Skeletal muscle tissue (tissue), 4 donors: Measurements from ENCODE around the gene PGP. TPM values are rescaled to one million over a fixed set of nuclear protein-coding genes. Genes with fewer than 3 reads are reported as not detected.

Source experiments
- H3K27ac ChIP-seq: one replicate; pipeline ENCODE4 v1.7.0; 2013; ENCODE audit warnings: mild to moderate bottlenecking, low read depth, low read length, inconsistent platforms
- H3K27me3 ChIP-seq, 3 donors: one replicate each; pipeline ENCODE4 v1.7.0; 2013; ENCODE audit warnings: low read length in 3 of 3; ENCODE audit not compliant: control insufficient read depth in 3 of 3, insufficient read depth in 3 of 3
- H3K36me3 ChIP-seq, 3 donors: one replicate each; pipeline ENCODE4 v1.7.0; 2013; ENCODE audit warnings: low read length in 3 of 3; ENCODE audit not compliant: control insufficient read depth in 3 of 3, insufficient read depth in 3 of 3
- H3K4me1 ChIP-seq, 3 donors: one replicate each; pipeline ENCODE4 v1.7.0; 2013; ENCODE audit warnings: low read length in 3 of 3, mild to moderate bottlenecking in 3 of 3; ENCODE audit not compliant: control insufficient read depth in 3 of 3, insufficient read depth in 3 of 3
- H3K4me3 ChIP-seq, 3 donors: one replicate each; pipeline ENCODE4 v1.7.0; 2013; ENCODE audit warnings: low read length in 3 of 3
- H3K9ac ChIP-seq, 3 donors: one replicate each; pipeline ENCODE4 v1.7.0; 2013; ENCODE audit warnings: low read length in 3 of 3, mild to moderate bottlenecking in 3 of 3, moderate library complexity in 2 of 3, low read depth in 1 of 3
- H3K9me3 ChIP-seq, 3 donors: one replicate each; pipeline ENCODE4 v1.7.0; 2013; ENCODE audit warnings: low read length in 3 of 3; ENCODE audit not compliant: control insufficient read depth in 3 of 3
- total RNA-seq: library from RNA; depleted of rRNA; stranded (reverse); fragments of >200 nt; gene quantifications from one replicate; pipeline ENCODE4 v1.2.3, GENCODE V29; 2014
- donor health status: Osteomylitis.

The PGP gene
- total RNA-seq, 1 donor from 2014 or later: 9.9 TPM

DNA sequence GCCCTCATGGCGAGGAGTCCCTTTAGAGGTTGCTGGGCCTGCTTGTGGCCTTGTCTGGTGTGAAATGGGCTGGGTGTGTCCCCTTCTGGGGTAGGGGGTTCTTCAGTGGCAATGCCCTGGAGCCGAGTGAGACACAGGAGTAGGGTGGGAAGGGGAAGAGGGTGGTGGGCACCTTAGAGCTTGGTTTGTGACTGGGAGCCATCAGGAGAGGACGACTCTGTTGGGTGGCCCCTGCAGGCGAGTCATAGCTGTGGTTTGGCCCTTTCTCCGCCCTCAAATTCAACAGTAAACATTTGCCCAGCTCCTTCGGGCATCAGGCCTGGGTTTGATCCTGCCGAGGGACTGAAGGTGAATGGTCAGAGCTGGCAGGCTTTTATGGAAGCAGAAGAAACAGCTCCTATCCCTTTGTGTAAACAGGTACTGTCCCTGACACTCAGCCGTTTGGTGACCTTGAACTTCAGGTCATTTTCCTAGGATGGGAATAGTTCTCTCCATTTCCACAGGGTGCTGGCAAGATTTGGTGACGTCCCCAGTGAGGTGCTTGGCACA, 11.7 kb upstream of the PGP start:
- Histone ChIP-seq H3K27ac (no peak overlapping the region), H3K36me3 (peaks cover 27 to 33% (median 31%) of the 10 kb centered on the region in 3 donors), H3K9me3 (no peaks in the 10 kb centered on the region), H3K9ac (peak overlapping the region in 2 of 3 donors; percentile 33 to 54), H3K4me3 (no peak overlapping the region), H3K27me3 (no peaks in the 10 kb centered on the region), H3K4me1 (peaks cover 13 to 24% (median 24%) of the 10 kb centered on the region in 3 donors)

DNA sequence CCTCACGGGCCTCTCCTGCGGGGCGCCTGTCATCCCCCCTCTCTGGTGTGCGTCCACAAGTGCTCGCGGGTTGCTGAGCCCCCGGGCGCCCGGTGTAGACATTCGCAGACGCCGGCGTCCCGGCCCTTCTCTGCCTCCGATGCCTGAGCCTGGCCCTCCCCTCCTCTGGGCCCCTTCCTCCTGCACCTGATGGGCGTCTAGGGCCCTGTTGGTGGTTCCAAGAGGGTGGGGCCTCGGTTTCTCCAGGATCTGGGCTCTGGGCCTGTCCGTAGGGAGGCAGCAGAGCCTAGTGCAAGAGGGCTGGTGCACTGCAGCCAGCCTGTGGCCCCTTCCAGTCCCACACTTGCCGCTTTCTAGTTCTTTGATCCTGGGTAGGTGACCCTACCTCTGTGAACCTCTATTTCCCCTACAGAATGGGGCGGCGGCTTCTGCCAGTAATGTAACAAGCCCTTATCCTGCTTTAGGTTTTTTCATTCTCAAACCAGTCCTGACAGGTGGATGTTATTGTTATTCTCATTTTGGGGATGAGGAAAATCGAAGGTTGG, 9.4 kb upstream of the PGP start:
- H3K27ac ChIP-seq: peak overlapping the region; percentile 84
- no peaks in the 10 kb centered on the region for H3K9me3 ChIP-seq
- H3K4me3 ChIP-seq: peak overlapping the region; percentile 78 to 86 (median 83)
- H3K36me3 ChIP-seq: peaks cover 6 to 15% (median 15%) of the 10 kb centered on the region in 3 donors
- no peaks in the 10 kb centered on the region for H3K27me3 ChIP-seq
- peak overlapping the region; percentile 87 to 95 (median 93) for H3K9ac ChIP-seq
- H3K4me1 ChIP-seq: peaks cover 13 to 24% (median 24%) of the 10 kb centered on the region in 3 donors

DNA sequence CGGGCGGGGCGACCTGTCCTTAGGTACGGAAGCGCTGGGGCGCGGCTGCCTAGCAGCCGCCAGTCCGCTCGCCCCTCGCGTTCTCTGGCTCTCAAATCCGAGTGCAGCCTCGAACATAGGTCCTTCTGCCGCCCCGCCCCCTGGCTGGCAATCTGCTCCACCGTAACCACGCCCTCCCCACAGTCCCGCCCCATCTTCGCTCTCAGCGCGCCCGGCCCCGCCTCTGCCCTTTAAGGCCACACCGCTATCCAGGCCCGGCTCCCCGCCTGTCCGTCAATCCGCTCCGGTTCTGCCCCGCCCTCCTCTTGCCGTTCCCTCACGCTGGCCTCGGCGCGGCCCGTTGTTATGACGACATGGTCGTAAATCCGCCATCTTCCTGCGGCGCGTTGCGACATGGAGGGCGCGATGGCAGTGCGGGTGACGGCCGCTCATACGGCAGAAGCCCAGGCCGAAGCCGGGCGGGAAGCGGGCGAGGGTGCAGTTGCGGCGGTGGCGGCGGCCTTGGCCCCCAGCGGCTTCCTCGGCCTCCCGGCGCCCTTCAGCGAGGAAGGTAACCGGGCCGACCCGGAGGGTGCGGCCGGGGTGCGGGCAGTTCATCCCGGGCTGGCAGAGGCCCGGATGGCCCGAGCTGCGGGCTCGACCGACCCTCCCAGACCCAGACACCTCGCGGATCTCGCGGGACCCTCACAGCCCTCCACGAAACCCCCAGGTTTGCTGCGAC, 8.7 kb upstream of the PGP start, which contains the start of gene E4F1:
Gene E4F1, plus strand, starts transcription at position 371 of the 721 bp plus-strand sequence. Its CDS starts 23 bp downstream, at position 394.
- Histone ChIP-seq H3K9ac (peak within 1 kb of the TSS; percentile 87 to 95 (median 93)), H3K9me3 (no peaks in the 10 kb centered on the region), H3K4me3 (peak within 1 kb of the TSS; percentile 78 to 86 (median 83)), H3K36me3 (peaks cover under 1 to 9% (median 9%) of the 10 kb centered on the region in 3 donors), H3K27ac (peak within 1 kb of the TSS; percentile 84), H3K4me1 (peaks cover 13 to 24% (median 24%) of the 10 kb centered on the region in 3 donors), H3K27me3 (no peaks in the 10 kb centered on the region)

- Histone ChIP-seq H3K9me3 (no peaks in the 10 kb centered on the region), H3K4me3 (no peak overlapping the region), H3K27ac (no peak overlapping the region), H3K27me3 (no peaks in the 10 kb centered on the region), H3K36me3 (no peaks in the 10 kb centered on the region), H3K9ac (no peak overlapping the region), H3K4me1 (peaks cover 25 to 30% (median 25%) of the 10 kb centered on the region in 3 donors)
These were observed 1.7 kb upstream of the PGP start for GRCh38 chr16:2216330-2216729.

GRCh38 chr16:2213817-2214718, 572 bp downstream of the PGP start:
- H3K27me3 ChIP-seq: no peaks in the 10 kb centered on the region
- H3K27ac ChIP-seq: peak overlapping the region; percentile 77
- peaks cover 39 to 50% (median 45%) of the 10 kb centered on the region in 3 donors for H3K4me1 ChIP-seq
- peak overlapping the region; percentile 86 to 91 (median 87) for H3K4me3 ChIP-seq
- peaks cover 5 to 11% (median 7%) of the 10 kb centered on the region in 3 donors for H3K36me3 ChIP-seq
- H3K9me3 ChIP-seq: no peaks in the 10 kb centered on the region
- H3K9ac ChIP-seq: peak overlapping the region; percentile 73 to 98 (median 92)

DNA sequence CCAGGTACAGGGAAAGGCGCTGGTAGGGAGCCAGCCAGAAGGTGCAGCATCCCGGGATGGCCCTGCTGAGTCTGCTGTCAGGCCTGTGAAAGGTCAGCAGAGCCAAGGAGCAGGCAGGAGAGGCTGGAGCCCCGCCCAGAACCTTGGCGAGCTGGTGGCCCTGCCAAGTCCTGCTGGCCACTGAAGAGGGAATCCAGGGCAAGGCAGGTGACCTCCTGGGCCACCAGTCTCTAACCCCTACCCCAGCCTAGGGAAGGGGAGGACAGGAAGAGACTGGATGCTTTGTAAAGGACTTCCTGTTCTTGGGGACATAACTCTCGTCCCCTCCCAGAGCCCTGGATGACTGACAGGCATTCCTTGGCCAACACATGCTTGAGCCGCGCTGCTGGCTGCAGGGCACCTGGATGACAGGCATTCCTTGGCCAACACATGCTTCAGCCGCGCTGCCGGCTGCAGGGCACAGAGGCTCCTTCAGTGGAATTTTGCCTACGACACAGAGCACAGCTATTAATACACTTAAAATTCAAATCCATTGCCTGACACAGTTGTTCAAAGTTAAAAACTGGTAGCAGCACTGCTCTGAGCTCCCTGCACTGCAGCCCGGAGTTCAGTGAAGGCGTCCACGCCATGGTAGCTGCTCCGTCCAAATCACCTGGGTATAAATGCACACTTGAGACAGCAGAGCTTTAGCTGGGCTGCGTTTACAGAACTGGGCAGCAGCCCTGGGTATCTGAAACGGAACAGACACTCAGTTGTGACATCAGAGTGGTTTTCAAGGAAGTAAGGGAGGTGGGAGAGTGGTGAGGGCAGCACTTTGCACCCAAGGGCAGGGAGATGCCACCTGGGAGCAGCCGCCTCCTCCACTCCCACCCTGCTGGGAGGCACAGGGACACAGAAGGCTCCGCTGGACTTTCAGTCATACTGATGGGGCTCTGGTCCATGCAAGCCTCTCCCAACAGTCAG, 2.0 kb downstream of the PGP start:
- Histone ChIP-seq H3K27ac (peak overlapping the region; percentile 77), H3K9me3 (no peaks in the 10 kb centered on the region), H3K4me3 (peak overlapping the region; percentile 86 to 91 (median 87)), H3K27me3 (no peaks in the 10 kb centered on the region), H3K4me1 (peaks cover 40 to 57% (median 50%) of the 10 kb centered on the region in 3 donors), H3K9ac (peak overlapping the region; percentile 73 to 98 (median 92)), H3K36me3 (peaks cover 19 to 24% (median 19%) of the 10 kb centered on the region in 3 donors)

- no peaks in the 10 kb centered on the region for H3K27me3 ChIP-seq
- H3K9ac ChIP-seq: peak overlapping the region; percentile 38 to 98 (median 82)
- no peaks in the 10 kb centered on the region for H3K9me3 ChIP-seq
- peak overlapping the region; percentile 45 to 54 (median 48) for H3K4me3 ChIP-seq
- peaks cover 25 to 31% (median 26%) of the 10 kb centered on the region in 3 donors for H3K36me3 ChIP-seq
- peak overlapping the region; percentile 75 for H3K27ac ChIP-seq
- peaks cover 47 to 64% (median 51%) of the 10 kb centered on the region in 3 donors for H3K4me1 ChIP-seq
These were observed 2.7 kb downstream of the PGP start for GRCh38 chr16:2211923-2212347.

GRCh38 chr16:2210386-2211365, 4.0 kb downstream of the PGP start, which contains the start of gene BRICD5:
Gene BRICD5 (minus strand): TSS chr16:2210863. CDS start chr16:2210833, 30 bp downstream.
- Histone ChIP-seq H3K27me3 (no peaks in the 10 kb centered on the region), H3K9me3 (no peaks in the 10 kb centered on the region), H3K27ac (peak within 1 kb of the TSS; percentile 75), H3K36me3 (peaks cover 27 to 35% (median 28%) of the 10 kb centered on the region in 3 donors), H3K4me1 (peaks cover 58 to 74% (median 63%) of the 10 kb centered on the region in 3 donors), H3K4me3 (peak within 1 kb of the TSS in 2 of 3 donors; percentile 45 to 48), H3K9ac (peak within 1 kb of the TSS; percentile 23 to 98 (median 82))
